A549 (cell line): ENCODE measurements around the gene EFEMP1. TPM values are rescaled to one million over a fixed set of nuclear protein-coding genes. Genes with fewer than 3 reads are reported as not detected.

ENCODE experiments used
- ATAC-seq, 2 experiments: fragments of 200-7000 bp in 1 of 2; fragments of >200 bp in 1 of 2; cut with Nextera tagmentation in 1 of 2; cut with Tn5 transposase in 1 of 2; 3 replicates each; pipeline versions ENCODE4 v1.8.0 to v1.9.1; 2018 to 2020; ENCODE audit warnings: mild to moderate bottlenecking in 1 of 2, moderate library complexity in 1 of 2
- CTCF ChIA-PET: fragments of 300-600 bp; sonication (Branson Sonifier 250); formaldehyde crosslinking; extraction: SDS; loops from one replicate; lab custom pipeline; 2021; ENCODE audit warnings: antibody characterized with exemption, inconsistent platforms; lab: Yijun Ruan, JAX
- POLR2A ChIA-PET: fragments of 350-600 bp; formaldehyde crosslinking; extraction: SDS; loops from one replicate; lab custom pipeline; 2021; ENCODE audit warnings: antibody characterized with exemption, inconsistent platforms; lab: Yijun Ruan, JAX
- DNase-seq, 2 experiments: peaks; one replicate each; pipeline versions ENCODE4 v3.0.0 to v3.0.0-alpha.2; 2011 to 2016; ENCODE audit warnings: low read depth in 1 of 2, low spot score in 1 of 2
- FAIRE-seq: peaks from 2 replicates; lab custom pipeline; 2011; peaks lifted over from hg19 to GRCh38; lab: Jason Lieb, UNC
- H3K27ac ChIP-seq, 2 experiments: fragments of >200 bp; sonication (Bioruptor Twin); formaldehyde crosslinking; 3 replicates each; pipeline ENCODE4 v1.5.1; 2016 to 2017
- H3K4me1 ChIP-seq: fragments of >200 bp; sonication (Bioruptor Twin); formaldehyde crosslinking; 3 replicates; pipeline ENCODE4 v1.6.1; 2016
- H3K4me2 ChIP-seq: fragments of >200 bp; sonication (Bioruptor Twin); formaldehyde crosslinking; 3 replicates; pipeline ENCODE4 v1.6.1; 2016
- H3K4me3 ChIP-seq: fragments of >200 bp; sonication (Bioruptor Twin); formaldehyde crosslinking; 3 replicates; pipeline ENCODE4 v1.5.1; 2016
- H3K9me3 ChIP-seq: fragments of >200 bp; sonication (Bioruptor Twin); formaldehyde crosslinking; 3 replicates; pipeline ENCODE4 v1.6.1; 2016
- CBX8 ChIP-seq: fragments of 200-600 bp; sonication (generic); IDR thresholded peaks from 2 replicates; pipeline ENCODE4 v1.6.1; 2016
- CHD4 ChIP-seq: fragments of 200-600 bp; sonication (generic); IDR thresholded peaks from 2 replicates; pipeline ENCODE4 v1.6.1; 2016; ENCODE audit warnings: antibody characterized with exemption, mild to moderate bottlenecking, borderline replicate concordance
- CTCF ChIP-seq: fragments of >200 bp; sonication (Bioruptor Twin); formaldehyde crosslinking; IDR thresholded peaks from 3 replicates; pipeline ENCODE4 v1.5.1; 2016
- ELK1 ChIP-seq: fragments of 150-350 bp; IDR thresholded peaks from 2 replicates; pipeline ENCODE4 v1.6.1; 2014; ENCODE audit warnings: low read depth, mild to moderate bottlenecking, low read length
- ESRRA ChIP-seq: fragments of 150-350 bp; IDR thresholded peaks from 2 replicates; pipeline ENCODE4 v1.6.1; 2014; ENCODE audit warnings: mild to moderate bottlenecking, low read length, borderline replicate concordance
- FOSL2 ChIP-seq, 2 experiments: fragments of 450-650 bp in 1 of 2; fragments of >200 bp in 1 of 2; sonication (Bioruptor Twin) in 1 of 2; formaldehyde crosslinking; IDR thresholded peaks; 2 replicates each; pipeline versions ENCODE4 v1.5.0 to v1.6.1; 2016 to 2020; ENCODE audit warnings: mild to moderate bottlenecking in 1 of 2, moderate library complexity in 1 of 2
- GATA3 ChIP-seq: IDR thresholded peaks from 2 replicates; pipeline ENCODE4 v1.6.1; 2012; ENCODE audit warnings: borderline replicate concordance
- HDAC2 ChIP-seq: fragments of 200-600 bp; sonication (generic); IDR thresholded peaks from 2 replicates; pipeline ENCODE4 v1.6.1; 2016
- HEYL ChIP-seq: fragments of 250-450 bp; sonication (Bioruptor Pico); IDR thresholded peaks from 2 replicates; pipeline ENCODE4 v1.8.0; 2021; ENCODE audit warnings: mild to moderate bottlenecking, moderate library complexity
- HOXB5 ChIP-seq: fragments of 250-450 bp; sonication (Bioruptor Pico); IDR thresholded peaks from 2 replicates; pipeline ENCODE4 v1.5.0; 2020; ENCODE audit warnings: mild to moderate bottlenecking, moderate library complexity
- JUN ChIP-seq, 2 experiments: fragments of >200 bp; sonication (Bioruptor Twin); formaldehyde crosslinking; IDR thresholded peaks; 2 replicates in 1 of 2; 3 replicates in 1 of 2; pipeline ENCODE4 v1.6.1; 2016 to 2017
- JUNB ChIP-seq: fragments of >200 bp; sonication (Bioruptor Twin); formaldehyde crosslinking; IDR thresholded peaks from 2 replicates; pipeline ENCODE4 v1.6.1; 2016
- KDM1A ChIP-seq: fragments of 200-600 bp; sonication (generic); IDR thresholded peaks from 2 replicates; pipeline ENCODE4 v1.6.1; 2016; ENCODE audit warnings: low read depth, mild to moderate bottlenecking
- MAFK ChIP-seq: fragments of 450-650 bp; IDR thresholded peaks from 2 replicates; pipeline ENCODE4 v1.6.1; 2014; ENCODE audit not compliant: partially characterized antibody
- NFE2L2 ChIP-seq: fragments of 150-350 bp; conservative IDR thresholded peaks from 2 replicates; pipeline ENCODE4 v1.6.1; 2014; ENCODE audit warnings: low read length
- RFX5 ChIP-seq: fragments of 450-650 bp; IDR thresholded peaks from 2 replicates; pipeline ENCODE4 v1.7.1; 2014; ENCODE audit warnings: antibody characterized with exemption, mild to moderate bottlenecking, moderate library complexity
- TFCP2L1 ChIP-seq: fragments of 250-450 bp; sonication (Bioruptor Pico); IDR thresholded peaks from 2 replicates; pipeline ENCODE4 v1.5.0; 2021; ENCODE audit warnings: mild to moderate bottlenecking
- ZC3H11A ChIP-seq: fragments of 450-650 bp; IDR thresholded peaks from 2 replicates; pipeline ENCODE4 v1.6.1; 2014; ENCODE audit warnings: antibody characterized with exemption, mild to moderate bottlenecking
- WGBS: methylation state at CpG from one replicate; pipeline ENCODE4 v1.1.6; 2017; ENCODE audit errors: missing lambda C conversion rate; 5-methylcytosine and 5-hydroxymethylcytosine counted together
- polyA plus RNA-seq, 4 experiments: library from polyadenylated mRNA; depleted of rRNA in 3 of 4; stranded (reverse); fragments of >200 nt; fragmentation: RNase III in 1 of 4; extraction: RNeasy Plus Mini Kit Qiagen cat#74134 plus additional on column Dnase treatment in 1 of 4; gene quantifications; 2 replicates in 3 of 4; 3 replicates in 1 of 4; pipeline ENCODE4 v1.2.3, GENCODE V29; 2011 to 2017
- TF ChIP-seq, protein P1 (sequence below): IDR thresholded peaks from 2 replicates; pipeline ENCODE4 v1.6.1; 2012
- TF ChIP-seq, protein P2 (sequence below): fragments of >200 bp; sonication (Bioruptor Twin); formaldehyde crosslinking; IDR thresholded peaks from 2 replicates; pipeline ENCODE4 v1.6.1; 2016
- TF ChIP-seq, protein P3 (sequence below): IDR thresholded peaks from 2 replicates; pipeline ENCODE4 v1.6.1; 2012

EFEMP1 gene
- polyA plus RNA-seq, 2 of the 4 experiments (the other 2 are of a cell fraction): 48.5 to 59.2 TPM

GRCh38 chr2:55844986-55845385, 78.6 kb downstream of the EFEMP1 start:
- ChIA-PET POLR2A (no interaction called here), CTCF (no interaction called here)
- H3K9me3 ChIP-seq: no peaks in the 10 kb centered on the region
- no peak overlapping the region for H3K4me3 ChIP-seq
- DNase-seq: no peak
- H3K4me2 ChIP-seq: no peak overlapping the region
- WGBS: 93% methylated on average over 2 of the region's 2 CpGs
- no peak for ATAC-seq
- peak overlapping the region; percentile 60 to 76; a peak in 4 of 6 replicates for H3K27ac ChIP-seq
- no peak for FAIRE-seq
- no peak for TF ChIP-seq KDM1A
- no peak for TF ChIP-seq CBX8
- TF ChIP-seq HEYL (CRISPR knock-in tag): no peak
- no peak for TF ChIP-seq CHD4
- TF ChIP-seq GATA3: no peak
- no peak for TF ChIP-seq FOSL2 (IDR thresholded peaks at IDR 0.05)
- no peak for TF ChIP-seq FOSL2 (CRISPR knock-in tag; IDR thresholded peaks at IDR 0.05)
- TF ChIP-seq CTCF: no peak
- TF ChIP-seq, protein P1, sequence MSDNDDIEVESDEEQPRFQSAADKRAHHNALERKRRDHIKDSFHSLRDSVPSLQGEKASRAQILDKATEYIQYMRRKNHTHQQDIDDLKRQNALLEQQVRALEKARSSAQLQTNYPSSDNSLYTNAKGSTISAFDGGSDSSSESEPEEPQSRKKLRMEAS: no peak
- no peak for TF ChIP-seq JUNB
- TF ChIP-seq HDAC2: no peak
- H3K4me1 ChIP-seq: peaks cover 70% of the 10 kb centered on the region

DNA sequence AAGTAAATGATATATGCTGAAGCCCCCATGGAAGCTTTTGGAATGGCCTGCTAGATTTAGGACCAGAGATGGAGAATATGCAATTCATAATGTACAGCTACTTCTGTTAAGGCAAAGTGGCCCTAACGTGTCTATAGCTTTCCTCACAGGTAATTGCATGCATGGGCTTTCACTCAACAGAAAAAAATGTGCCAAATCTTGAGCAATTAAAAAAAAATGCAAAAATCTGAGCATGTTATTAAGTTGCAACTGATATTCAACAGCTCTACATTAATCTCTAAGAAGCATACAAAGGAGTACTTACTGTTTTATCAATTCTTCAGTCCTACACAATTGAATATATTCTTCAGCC, 79.6 kb downstream of the EFEMP1 start:
- ATAC-seq: no peak
- Histone ChIP-seq H3K27ac (peak overlapping the region; percentile 76 to 85), H3K4me2 (peak overlapping the region; percentile 63)
- 66% methylated on average over 1 of the region's 1 CpG for WGBS
- POLR2A ChIA-PET: interaction anchor here (1.2 to 1.3 kb wide), 2 partner anchors 19 to 63 kb away, joined by 5 to 7 read pairs; no protein-coding TSS in a partner anchor
- TF ChIP-seq, protein P1: no peak
- no peak for TF ChIP-seq ESRRA
- TF ChIP-seq RFX5: no peak
- TF ChIP-seq ELK1: no peak
- TF ChIP-seq CHD4: no peak
- TF ChIP-seq NFE2L2: no peak
- TF ChIP-seq HOXB5 (CRISPR knock-in tag): no peak
- no peak for TF ChIP-seq JUN (IDR thresholded peaks at IDR 0.05)
- no peak for TF ChIP-seq ZC3H11A
- TF ChIP-seq MAFK: no peak
- TF ChIP-seq, protein P2, sequence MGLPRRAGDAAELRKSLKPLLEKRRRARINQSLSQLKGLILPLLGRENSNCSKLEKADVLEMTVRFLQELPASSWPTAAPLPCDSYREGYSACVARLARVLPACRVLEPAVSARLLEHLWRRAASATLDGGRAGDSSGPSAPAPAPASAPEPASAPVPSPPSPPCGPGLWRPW: no peak
- TF ChIP-seq, protein P3, sequence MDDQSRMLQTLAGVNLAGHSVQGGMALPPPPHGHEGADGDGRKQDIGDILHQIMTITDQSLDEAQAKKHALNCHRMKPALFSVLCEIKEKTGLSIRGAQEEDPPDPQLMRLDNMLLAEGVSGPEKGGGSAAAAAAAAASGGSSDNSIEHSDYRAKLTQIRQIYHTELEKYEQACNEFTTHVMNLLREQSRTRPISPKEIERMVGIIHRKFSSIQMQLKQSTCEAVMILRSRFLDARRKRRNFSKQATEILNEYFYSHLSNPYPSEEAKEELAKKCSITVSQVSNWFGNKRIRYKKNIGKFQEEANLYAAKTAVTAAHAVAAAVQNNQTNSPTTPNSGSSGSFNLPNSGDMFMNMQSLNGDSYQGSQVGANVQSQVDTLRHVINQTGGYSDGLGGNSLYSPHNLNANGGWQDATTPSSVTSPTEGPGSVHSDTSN: no peak
- no peak for TF ChIP-seq TFCP2L1 (CRISPR knock-in tag)
- TF ChIP-seq, all 56 proteins: peak for 0
- Histone ChIP-seq H3K4me1 (peaks cover 72% of the 10 kb centered on the region), H3K4me3 (no peak overlapping the region), H3K9me3 (no peaks in the 10 kb centered on the region)
- no peak for DNase-seq
- no peak for FAIRE-seq
- CTCF ChIA-PET: interaction anchor here (0.7 to 1.2 kb wide), 4 partner anchors 72 to 149 kb away, joined by 3 to 4 read pairs (median 3); no protein-coding TSS in a partner anchor
